KMS-11 (cell line): ENCODE measurements around the gene CTIF.

Source experiments
- H2AFZ ChIP-seq: fragments of 200-600 bp; sonication (generic); 2 replicates; pipeline ENCODE4 v1.6.1; 2016; ENCODE audit warnings: antibody characterized with exemption, mixed run types, low read depth
- H3K27ac ChIP-seq: fragments of 200-600 bp; sonication (generic); 2 replicates; pipeline ENCODE4 v1.6.1; 2016; ENCODE audit warnings: mild to moderate bottlenecking, mixed run types
- H3K27me3 ChIP-seq: fragments of 200-600 bp; sonication (generic); 2 replicates; pipeline ENCODE4 v1.6.1; 2017; ENCODE audit warnings: mild to moderate bottlenecking, low read depth, mixed run types, moderate library complexity; ENCODE audit not compliant: insufficient read depth
- H3K36me3 ChIP-seq: fragments of 200-600 bp; sonication (generic); 2 replicates; pipeline ENCODE4 v1.6.1; 2017; ENCODE audit warnings: mild to moderate bottlenecking, mixed run types; ENCODE audit not compliant: insufficient read depth
- H3K4me1 ChIP-seq: fragments of 200-600 bp; sonication (generic); 2 replicates; pipeline ENCODE4 v1.6.1; 2016; ENCODE audit warnings: mild to moderate bottlenecking, low read depth, mixed run types; ENCODE audit not compliant: poor library complexity, severe bottlenecking
- H3K4me2 ChIP-seq: fragments of 200-600 bp; sonication (generic); 2 replicates; pipeline ENCODE4 v1.7.0; 2016; ENCODE audit warnings: mild to moderate bottlenecking, mixed run types
- H3K4me3 ChIP-seq: fragments of 200-600 bp; sonication (generic); IDR thresholded peaks from 2 replicates; pipeline ENCODE4 v1.6.1; 2017; ENCODE audit warnings: low read depth, low read length, mixed read lengths; ENCODE audit not compliant: insufficient read depth
- H3K79me2 ChIP-seq: fragments of 200-600 bp; sonication (generic); 2 replicates; pipeline ENCODE4 v1.6.1; 2016; ENCODE audit warnings: low read depth, mixed run types; ENCODE audit not compliant: insufficient read depth
- H3K9ac ChIP-seq: fragments of 200-600 bp; sonication (generic); 2 replicates; pipeline ENCODE4 v1.6.1; 2016; ENCODE audit warnings: mild to moderate bottlenecking, mixed run types
- H4K20me1 ChIP-seq: fragments of 200-600 bp; sonication (generic); 2 replicates; pipeline ENCODE4 v1.6.1; 2016; ENCODE audit warnings: mild to moderate bottlenecking, mixed run types; ENCODE audit not compliant: insufficient read depth
- TF ChIP-seq, protein P1 (sequence below): fragments of 200-600 bp; sonication (generic); conservative IDR thresholded peaks from 2 replicates; pipeline ENCODE4 v1.6.1; 2017; ENCODE audit warnings: low read depth, mild to moderate bottlenecking, antibody characterized with exemption, low read length, moderate library complexity, mixed read lengths

Gene CTIF

DNA sequence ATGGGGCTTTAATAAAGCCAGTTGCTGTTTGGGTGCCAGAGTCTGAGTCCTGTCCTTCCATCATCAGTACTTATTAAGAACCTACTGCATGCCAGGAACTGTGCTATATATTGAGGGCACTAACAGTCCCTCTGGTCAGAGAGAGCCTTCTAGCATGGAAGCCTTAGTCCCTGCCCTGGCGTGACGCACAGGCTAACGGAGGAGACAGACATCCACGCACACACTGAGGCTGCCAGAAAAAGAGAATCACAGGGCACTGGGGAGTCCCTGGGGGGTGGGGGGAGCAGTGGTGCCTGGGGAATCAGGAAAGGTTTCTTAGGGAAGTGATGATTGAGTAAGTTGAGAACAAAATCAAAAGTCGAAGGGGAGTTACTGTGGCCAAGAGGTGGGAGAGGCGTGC, 31.5 kb downstream of the CTIF start:
- Histone ChIP-seq H3K4me2 (no peak overlapping the region), H3K27ac (no peak overlapping the region), H4K20me1 (no peaks in the 10 kb centered on the region), H3K36me3 (no peaks in the 10 kb centered on the region), H2AFZ (no peak overlapping the region), H3K4me1 (peaks cover 6% of the 10 kb centered on the region), H3K27me3 (no peaks in the 10 kb centered on the region), H3K9ac (no peak overlapping the region), H3K79me2 (peaks cover 3% of the 10 kb centered on the region; the same call in 1 of the 2 replicates), H3K4me3 (no peak overlapping the region)
- TF ChIP-seq, protein P1, sequence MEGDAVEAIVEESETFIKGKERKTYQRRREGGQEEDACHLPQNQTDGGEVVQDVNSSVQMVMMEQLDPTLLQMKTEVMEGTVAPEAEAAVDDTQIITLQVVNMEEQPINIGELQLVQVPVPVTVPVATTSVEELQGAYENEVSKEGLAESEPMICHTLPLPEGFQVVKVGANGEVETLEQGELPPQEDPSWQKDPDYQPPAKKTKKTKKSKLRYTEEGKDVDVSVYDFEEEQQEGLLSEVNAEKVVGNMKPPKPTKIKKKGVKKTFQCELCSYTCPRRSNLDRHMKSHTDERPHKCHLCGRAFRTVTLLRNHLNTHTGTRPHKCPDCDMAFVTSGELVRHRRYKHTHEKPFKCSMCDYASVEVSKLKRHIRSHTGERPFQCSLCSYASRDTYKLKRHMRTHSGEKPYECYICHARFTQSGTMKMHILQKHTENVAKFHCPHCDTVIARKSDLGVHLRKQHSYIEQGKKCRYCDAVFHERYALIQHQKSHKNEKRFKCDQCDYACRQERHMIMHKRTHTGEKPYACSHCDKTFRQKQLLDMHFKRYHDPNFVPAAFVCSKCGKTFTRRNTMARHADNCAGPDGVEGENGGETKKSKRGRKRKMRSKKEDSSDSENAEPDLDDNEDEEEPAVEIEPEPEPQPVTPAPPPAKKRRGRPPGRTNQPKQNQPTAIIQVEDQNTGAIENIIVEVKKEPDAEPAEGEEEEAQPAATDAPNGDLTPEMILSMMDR: no peak

DNA sequence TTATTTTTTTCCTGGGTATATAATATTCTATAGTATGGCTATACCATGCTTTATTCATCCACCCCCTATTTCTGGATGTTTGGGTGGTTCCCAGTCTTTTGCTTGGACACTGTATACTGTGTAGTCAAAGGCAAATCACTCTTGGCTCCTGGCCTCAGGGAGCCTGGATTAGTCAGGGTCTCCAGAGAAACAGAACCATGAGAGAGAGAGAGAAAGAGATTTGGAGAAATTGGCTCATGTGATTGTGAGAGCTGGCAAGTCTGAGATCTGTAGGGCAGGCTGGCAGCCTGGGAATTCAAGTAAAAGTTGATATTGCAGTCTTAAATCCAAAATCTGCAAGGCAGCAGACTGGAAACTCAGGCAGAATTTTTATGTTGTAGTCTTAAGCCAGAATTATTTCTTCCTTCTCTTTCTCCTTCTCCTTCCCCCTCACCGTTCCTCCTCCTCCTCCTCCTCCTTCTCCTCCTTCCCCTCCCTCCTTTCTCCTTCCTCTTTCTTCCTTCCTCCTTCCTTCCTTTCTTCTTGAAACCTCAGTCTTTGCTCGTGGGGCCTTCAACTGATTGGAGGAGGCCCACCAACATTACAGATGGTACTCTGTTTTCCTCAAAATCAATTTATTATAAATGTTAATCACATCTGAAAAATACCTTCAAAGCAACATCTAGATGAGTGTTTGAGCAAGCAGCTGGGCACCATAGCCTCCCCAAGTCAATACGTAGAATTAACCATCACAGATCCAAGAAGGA, 33.0 kb downstream of the CTIF start:
- H2AFZ ChIP-seq: no peak overlapping the region
- no peaks in the 10 kb centered on the region for H3K27me3 ChIP-seq
- no peak overlapping the region for H3K9ac ChIP-seq
- H3K4me2 ChIP-seq: no peak overlapping the region
- no peaks in the 10 kb centered on the region for H4K20me1 ChIP-seq
- H3K4me3 ChIP-seq: no peak overlapping the region
- H3K79me2 ChIP-seq: no peaks in the 10 kb centered on the region
- peaks cover 1% of the 10 kb centered on the region for H3K4me1 ChIP-seq
- no peaks in the 10 kb centered on the region for H3K36me3 ChIP-seq
- no peak overlapping the region for H3K27ac ChIP-seq
- TF ChIP-seq, protein P1: no peak

DNA sequence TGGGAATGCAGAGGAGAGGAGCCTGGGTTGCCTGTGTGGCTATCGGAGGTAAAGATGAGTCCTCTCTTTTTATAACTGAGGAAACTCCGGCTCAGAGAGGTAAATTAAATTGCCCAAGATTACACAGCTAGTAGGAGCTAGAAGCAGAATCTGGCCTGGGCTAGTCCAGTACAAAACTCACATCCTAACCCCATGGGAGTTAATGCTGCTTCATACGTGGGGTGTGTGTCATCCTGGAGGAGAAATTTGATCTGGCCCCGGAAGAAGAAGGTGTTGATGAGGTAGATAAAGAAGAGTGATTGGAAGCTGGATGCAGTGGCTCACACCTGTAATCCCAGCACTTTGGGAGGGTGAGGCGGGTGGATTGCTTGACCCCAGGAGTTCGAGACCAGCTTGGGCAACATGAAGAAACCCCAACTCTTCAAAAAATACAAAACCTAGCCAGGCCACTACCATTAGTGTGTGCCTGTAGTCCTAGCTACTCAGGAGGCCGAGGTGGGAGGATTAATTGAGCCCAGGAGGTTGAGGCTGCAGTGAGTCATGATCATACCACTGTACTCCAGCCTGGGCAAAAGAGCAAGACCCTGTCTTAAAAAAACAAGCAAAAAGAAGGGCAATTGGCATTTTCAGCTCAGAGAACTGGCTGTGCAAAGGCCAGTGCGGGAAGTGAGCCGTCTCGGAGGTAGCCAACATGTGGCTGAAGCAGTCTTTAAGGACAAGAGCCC, 33.7 kb downstream of the CTIF start:
- Histone ChIP-seq H3K36me3 (no peaks in the 10 kb centered on the region), H3K79me2 (no peaks in the 10 kb centered on the region), H3K27me3 (no peaks in the 10 kb centered on the region), H3K27ac (no peak overlapping the region), H3K4me1 (no peaks in the 10 kb centered on the region), H3K9ac (no peak overlapping the region), H3K4me3 (no peak overlapping the region), H3K4me2 (no peak overlapping the region), H2AFZ (no peak overlapping the region), H4K20me1 (no peaks in the 10 kb centered on the region)
- TF ChIP-seq, protein P1: no peak

DNA sequence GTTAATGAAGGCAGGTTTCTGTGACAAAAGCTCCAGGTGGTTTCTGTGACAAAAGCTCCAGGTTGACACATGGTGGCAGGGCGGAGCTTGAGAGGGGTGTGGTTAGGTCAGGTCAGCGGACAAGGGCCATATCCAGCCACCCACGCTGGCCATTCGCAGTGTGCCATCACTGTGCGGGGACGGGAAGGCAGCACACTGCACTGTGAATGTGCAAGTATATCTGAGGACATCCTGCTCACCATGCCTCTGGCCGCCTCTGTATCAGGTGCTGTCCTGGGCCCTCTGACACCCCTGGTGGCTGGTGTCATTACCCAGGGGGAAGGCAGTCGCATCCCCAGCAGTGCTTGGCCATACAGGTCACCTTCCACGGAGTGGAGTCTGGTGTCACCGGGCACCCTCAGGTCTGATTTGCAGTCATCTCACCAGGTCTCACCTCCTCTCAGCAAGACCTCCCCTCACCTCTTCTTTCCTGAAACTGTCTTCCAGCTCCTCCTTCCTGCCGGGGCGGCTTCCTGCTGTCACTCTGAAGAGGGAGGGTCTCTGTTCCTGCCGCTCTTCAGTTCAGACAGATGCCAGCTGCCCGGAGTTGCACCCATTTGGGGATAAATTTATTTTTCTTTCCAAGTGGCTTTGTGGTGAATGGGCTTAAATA, 34.9 kb downstream of the CTIF start:
- no peaks in the 10 kb centered on the region for H3K27me3 ChIP-seq
- H3K27ac ChIP-seq: no peak overlapping the region
- no peak overlapping the region for H3K9ac ChIP-seq
- no peaks in the 10 kb centered on the region for H3K4me1 ChIP-seq
- H3K4me3 ChIP-seq: no peak overlapping the region
- no peaks in the 10 kb centered on the region for H3K36me3 ChIP-seq
- H3K4me2 ChIP-seq: no peak overlapping the region
- peaks cover 7% of the 10 kb centered on the region; the same call in 1 of the 2 replicates for H3K79me2 ChIP-seq
- no peaks in the 10 kb centered on the region for H4K20me1 ChIP-seq
- TF ChIP-seq, protein P1: no peak
- H2AFZ ChIP-seq: no peak overlapping the region
